Activated CD8-positive, alpha-beta memory T cell treated with anti-CD3 and anti-CD28 coated beads, Interleukin-2, amount 10 ng/mL, durations not matched to agents 7 days and 5 days (primary cell): Measurements from ENCODE around the gene LSAMP. TPM values are rescaled to one million over a fixed set of nuclear protein-coding genes. Genes with fewer than 3 reads are reported as not detected.
A peak's percentile ranks its signal among the peaks of the same experiment; 100 is the strongest.

Experiments used
- ATAC-seq: fragments of 150-1000 bp; cut with Tn5 transposase; one replicate; pipeline ENCODE4 v1.10.0; 2021; ENCODE audit warnings: moderate library complexity
- CTCF ChIA-PET: fragments of 350-600 bp; sonication (Branson Sonifier 250); formaldehyde crosslinking; loops from one replicate; lab custom pipeline; 2021; ENCODE audit warnings: antibody characterized with exemption; lab: Charles Lee
- DNase-seq: peaks from one replicate; pipeline ENCODE4 v3.0.0-alpha.2; 2020
- H3K27ac Mint-ChIP-seq: one replicate; pipeline ENCODE4 v1.8.0; 2021; ENCODE audit warnings: mild to moderate bottlenecking, mixed read lengths
- H3K27me3 Mint-ChIP-seq: one replicate; pipeline ENCODE4 v1.8.0; 2021; ENCODE audit warnings: mixed read lengths
- H3K36me3 Mint-ChIP-seq: one replicate; pipeline ENCODE4 v1.8.0; 2021; ENCODE audit warnings: mild to moderate bottlenecking, mixed read lengths
- H3K4me1 Mint-ChIP-seq: one replicate; pipeline ENCODE4 v1.8.0; 2021; ENCODE audit warnings: mixed read lengths
- H3K4me3 Mint-ChIP-seq: one replicate; pipeline ENCODE4 v1.8.0; 2021; ENCODE audit warnings: mild to moderate bottlenecking, moderate library complexity, mixed read lengths
- H3K9me3 Mint-ChIP-seq: one replicate; pipeline ENCODE4 v1.8.0; 2022; ENCODE audit warnings: low read depth, mixed read lengths
- total RNA-seq, 2 experiments: library from RNA; stranded (reverse); gene quantifications; one replicate each; pipeline ENCODE4 v1.2.3, GENCODE V29; 2021

LSAMP gene
- total RNA-seq, 2 experiments from 2014 or later: not detected

GRCh38 chr3:115834068-115834467 lies 611.2 kb downstream of the LSAMP start:
- no peak for ATAC-seq
- CTCF ChIA-PET: no interaction called here
- H3K9me3 Mint-ChIP-seq: no peaks in the 10 kb centered on the region

GRCh38 chr3:115833074-115833473 lies 612.2 kb downstream of the LSAMP start:
- Mint-ChIP-seq H3K36me3 (no peaks in the 10 kb centered on the region), H3K27me3 (peaks cover 24% of the 10 kb centered on the region), H3K4me1 (no peaks in the 10 kb centered on the region), H3K9me3 (no peaks in the 10 kb centered on the region), H3K4me3 (no peak overlapping the region), H3K27ac (no peak overlapping the region)
- CTCF ChIA-PET: interaction anchor here (1.1 kb wide), 1 partner anchor 10 kb away, joined by 4 read pairs; no protein-coding TSS in a partner anchor
- DNase-seq (no peak), ATAC-seq (no peak)

More at GRCh38 chr3:115834068-115834467, 611.2 kb downstream of the LSAMP start:
- DNase-seq: no peak
- no peaks in the 10 kb centered on the region for H3K4me1 Mint-ChIP-seq
- H3K27ac Mint-ChIP-seq: no peak overlapping the region
- H3K27me3 Mint-ChIP-seq: peaks cover 18% of the 10 kb centered on the region
- no peak overlapping the region for H3K4me3 Mint-ChIP-seq
- H3K36me3 Mint-ChIP-seq: no peaks in the 10 kb centered on the region

- H3K27ac Mint-ChIP-seq: no peak overlapping the region
- ATAC-seq (no peak), DNase-seq (no peak)
- CTCF ChIA-PET: interaction anchor here (1.1 kb wide), 1 partner anchor 9 kb away, joined by 4 read pairs; no protein-coding TSS in a partner anchor
- no peaks in the 10 kb centered on the region for H3K36me3 Mint-ChIP-seq
- H3K9me3 Mint-ChIP-seq: no peaks in the 10 kb centered on the region
- H3K4me3 Mint-ChIP-seq: no peak overlapping the region
- H3K4me1 Mint-ChIP-seq: no peaks in the 10 kb centered on the region
- peaks cover 27% of the 10 kb centered on the region for H3K27me3 Mint-ChIP-seq
Measured at GRCh38 chr3:115832265-115832664, 613.0 kb downstream of the LSAMP start.

- H3K4me3 Mint-ChIP-seq: no peak overlapping the region
- ATAC-seq (no peak), DNase-seq (no peak)
- H3K9me3 Mint-ChIP-seq: no peaks in the 10 kb centered on the region
- no peaks in the 10 kb centered on the region for H3K36me3 Mint-ChIP-seq
- CTCF ChIA-PET: interaction anchor here (1.1 kb wide), 1 partner anchor 9 kb away, joined by 4 read pairs; no protein-coding TSS in a partner anchor
- no peaks in the 10 kb centered on the region for H3K4me1 Mint-ChIP-seq
- peaks cover 27% of the 10 kb centered on the region for H3K27me3 Mint-ChIP-seq
- H3K27ac Mint-ChIP-seq: no peak overlapping the region
Measured at GRCh38 chr3:115831864-115832263, 613.4 kb downstream of the LSAMP start.

- CTCF ChIA-PET: no interaction called here
- DNase-seq: no peak
- Mint-ChIP-seq H3K36me3 (no peaks in the 10 kb centered on the region), H3K9me3 (no peaks in the 10 kb centered on the region), H3K27me3 (peaks cover 30% of the 10 kb centered on the region), H3K4me1 (no peaks in the 10 kb centered on the region), H3K27ac (no peak overlapping the region), H3K4me3 (no peak overlapping the region)
- no peak for ATAC-seq
Measured at GRCh38 chr3:115830764-115831395, 614.4 kb downstream of the LSAMP start.

- Mint-ChIP-seq H3K36me3 (no peaks in the 10 kb centered on the region), H3K4me3 (no peak overlapping the region), H3K27me3 (peaks cover 23% of the 10 kb centered on the region), H3K4me1 (no peaks in the 10 kb centered on the region), H3K27ac (no peak overlapping the region), H3K9me3 (no peaks in the 10 kb centered on the region)
- CTCF ChIA-PET: interaction anchor here (1.0 kb wide), 1 partner anchor 11 kb away, joined by 3 read pairs; no protein-coding TSS in a partner anchor
- ATAC-seq: no peak
- no peak for DNase-seq
Measured at GRCh38 chr3:115828401-115828800, 616.9 kb downstream of the LSAMP start.

- H3K4me1 Mint-ChIP-seq: no peaks in the 10 kb centered on the region
Measured at GRCh38 chr3:115827495-115827894, 617.8 kb downstream of the LSAMP start.

GRCh38 chr3:115825046-115825445 lies 620.2 kb downstream of the LSAMP start:
- ATAC-seq (no peak), DNase-seq (no peak)
- H3K4me3 Mint-ChIP-seq: no peak overlapping the region
- H3K27ac Mint-ChIP-seq: no peak overlapping the region
- no peaks in the 10 kb centered on the region for H3K9me3 Mint-ChIP-seq
- CTCF ChIA-PET: interaction anchor here (2.1 kb wide), 1 partner anchor 12 kb away, joined by 6 read pairs; no protein-coding TSS in a partner anchor
- no peaks in the 10 kb centered on the region for H3K4me1 Mint-ChIP-seq
- H3K27me3 Mint-ChIP-seq: peaks cover 15% of the 10 kb centered on the region
- H3K36me3 Mint-ChIP-seq: no peaks in the 10 kb centered on the region

More at GRCh38 chr3:115827495-115827894, 617.8 kb downstream of the LSAMP start:
- DNase-seq: no peak
- Mint-ChIP-seq H3K4me3 (no peak overlapping the region), H3K9me3 (no peaks in the 10 kb centered on the region), H3K27me3 (peaks cover 23% of the 10 kb centered on the region), H3K36me3 (no peaks in the 10 kb centered on the region), H3K27ac (no peak overlapping the region)
- ATAC-seq: no peak
- CTCF ChIA-PET: no interaction called here

- peaks cover 7% of the 10 kb centered on the region for H3K27me3 Mint-ChIP-seq
- CTCF ChIA-PET: interaction anchor here (0.9 to 1.6 kb wide), 4 partner anchors 9 to 39 kb away, joined by 3 to 5 read pairs (median 4); no protein-coding TSS in a partner anchor
- no peak for ATAC-seq
Measured at GRCh38 chr3:115823083-115823482, 622.2 kb downstream of the LSAMP start.

GRCh38 chr3:115822579-115822978 lies 622.7 kb downstream of the LSAMP start:
- H3K4me1 Mint-ChIP-seq: no peaks in the 10 kb centered on the region
- ATAC-seq (no peak), DNase-seq (no peak)
- no peak overlapping the region for H3K4me3 Mint-ChIP-seq
- H3K27ac Mint-ChIP-seq: no peak overlapping the region
- no peaks in the 10 kb centered on the region for H3K9me3 Mint-ChIP-seq
- H3K36me3 Mint-ChIP-seq: no peaks in the 10 kb centered on the region
- H3K27me3 Mint-ChIP-seq: peaks cover 4% of the 10 kb centered on the region
- CTCF ChIA-PET: interaction anchor here (1.6 kb wide), 2 partner anchors 10 to 20 kb away, joined by 3 to 4 read pairs; no protein-coding TSS in a partner anchor

More at GRCh38 chr3:115823083-115823482, 622.2 kb downstream of the LSAMP start:
- no peaks in the 10 kb centered on the region for H3K36me3 Mint-ChIP-seq
- H3K9me3 Mint-ChIP-seq: no peaks in the 10 kb centered on the region
- H3K4me3 Mint-ChIP-seq: no peak overlapping the region
- H3K4me1 Mint-ChIP-seq: no peaks in the 10 kb centered on the region
- DNase-seq: no peak
- H3K27ac Mint-ChIP-seq: no peak overlapping the region

GRCh38 chr3:115819785-115820384 lies 625.4 kb downstream of the LSAMP start:
- no peaks in the 10 kb centered on the region for H3K27me3 Mint-ChIP-seq
- H3K4me1 Mint-ChIP-seq: no peaks in the 10 kb centered on the region
- no peaks in the 10 kb centered on the region for H3K36me3 Mint-ChIP-seq
- DNase-seq (peak; percentile 79), ATAC-seq (peak; percentile 90)
- no peak overlapping the region for H3K27ac Mint-ChIP-seq
- CTCF ChIA-PET: interaction anchor here (0.8 to 1.3 kb wide), 6 partner anchors 15 to 602 kb away, joined by 3 to 5 read pairs (median 4); no protein-coding TSS in a partner anchor
- no peak overlapping the region for H3K4me3 Mint-ChIP-seq
- H3K9me3 Mint-ChIP-seq: no peaks in the 10 kb centered on the region

GRCh38 chr3:115814778-115815380 lies 630.4 kb downstream of the LSAMP start:
- H3K27me3 Mint-ChIP-seq: peaks cover 19% of the 10 kb centered on the region
- no peaks in the 10 kb centered on the region for H3K4me1 Mint-ChIP-seq
- no peaks in the 10 kb centered on the region for H3K36me3 Mint-ChIP-seq
- ATAC-seq (peak; percentile 45), DNase-seq (peak; percentile 70)
- CTCF ChIA-PET: interaction anchor here (0.7 to 4.7 kb wide), 9 partner anchors 10 to 650 kb away, joined by 3 to 33 read pairs (median 4); no protein-coding TSS in a partner anchor
- H3K4me3 Mint-ChIP-seq: no peak overlapping the region
- H3K27ac Mint-ChIP-seq: no peak overlapping the region
- H3K9me3 Mint-ChIP-seq: no peaks in the 10 kb centered on the region

GRCh38 chr3:115814006-115814405 lies 631.3 kb downstream of the LSAMP start:
- H3K36me3 Mint-ChIP-seq: no peaks in the 10 kb centered on the region
- H3K27ac Mint-ChIP-seq: no peak overlapping the region
- ATAC-seq: no peak
- H3K27me3 Mint-ChIP-seq: peaks cover 23% of the 10 kb centered on the region
- no peak for DNase-seq
- H3K4me1 Mint-ChIP-seq: no peaks in the 10 kb centered on the region
- H3K9me3 Mint-ChIP-seq: no peaks in the 10 kb centered on the region
- H3K4me3 Mint-ChIP-seq: no peak overlapping the region
- CTCF ChIA-PET: interaction anchor here (4.7 kb wide), 1 partner anchor 30 kb away, joined by 33 read pairs; no protein-coding TSS in a partner anchor
